ENCODE data around the gene GAS6. TPM values are rescaled to one million over a fixed set of nuclear protein-coding genes. Genes with fewer than 3 reads are reported as not detected.
A peak's percentile ranks its signal among the peaks of the same experiment; 100 is the strongest.

Gene GAS6
- total RNA-seq, 1 experiment from 2014 or later = 41.7 TPM

DNA sequence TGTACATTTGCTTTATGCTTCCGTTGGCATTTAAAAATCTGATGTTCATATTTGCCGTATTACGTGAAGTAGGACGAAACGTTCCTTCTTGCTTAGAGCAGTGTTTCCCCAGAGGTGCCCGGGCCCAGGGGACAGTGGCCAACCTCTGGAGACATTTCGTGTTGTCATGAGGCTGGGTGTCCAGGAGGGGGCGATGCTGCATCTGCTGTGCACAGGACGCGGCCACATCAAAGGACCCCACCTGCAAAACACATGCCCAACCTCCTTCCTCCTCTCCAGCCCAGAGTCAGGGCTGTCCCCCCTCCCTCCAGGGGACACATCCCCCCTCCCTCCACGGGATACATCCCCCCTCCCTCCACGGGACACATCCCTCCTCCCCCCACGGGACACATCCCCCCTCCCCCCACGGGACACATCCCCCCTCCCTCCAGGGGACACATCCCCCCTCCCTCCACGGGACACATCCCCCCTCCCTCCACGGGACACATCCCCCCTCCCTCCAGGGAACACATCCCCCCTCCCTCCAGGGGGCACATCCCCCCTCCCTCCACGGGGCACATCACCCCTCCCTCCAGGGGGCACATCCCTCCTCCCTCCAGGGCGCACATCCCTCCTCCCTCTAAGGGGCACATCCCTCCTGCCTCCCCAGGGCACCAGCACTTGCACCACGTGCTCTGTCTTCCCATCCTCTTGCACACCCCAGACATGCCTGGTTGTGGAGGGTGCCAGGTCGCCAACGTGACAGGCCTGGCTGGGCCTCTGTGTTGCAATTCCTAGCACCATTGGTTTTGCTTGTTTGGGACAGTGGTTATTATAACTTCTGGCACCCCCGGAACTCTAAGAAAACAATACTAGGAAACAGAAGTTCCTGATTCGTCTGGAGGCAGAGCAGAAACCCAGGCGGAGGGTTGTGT is 46.7 kb downstream of the GAS6 start:
- Histone ChIP-seq H3K9me3 (replicated peaks) (peaks cover 8% of the 10 kb centered on the region), H3K27me3 (replicated peaks) (no peaks in the 10 kb centered on the region), H3K27ac (no peak overlapping the region), H3K4me3 (no peak overlapping the region), H3K36me3 (peaks cover 5% of the 10 kb centered on the region), H3K4me1 (replicated peaks) (peaks cover 50% of the 10 kb centered on the region)
- peak; percentile 78 to 96 for DNase-seq (ENCODE audit: low read depth in 1 of 2, low spot score in 2 of 2)

GRCh38 chr13:113816254-113816929 is 47.5 kb downstream of the GAS6 start:
- Histone ChIP-seq H3K4me1 (replicated peaks) (peaks cover 42% of the 10 kb centered on the region), H3K4me3 (no peak overlapping the region), H3K27ac (no peak overlapping the region), H3K9me3 (replicated peaks) (peaks cover 8% of the 10 kb centered on the region), H3K27me3 (replicated peaks) (no peaks in the 10 kb centered on the region), H3K36me3 (no peaks in the 10 kb centered on the region; the same call in 1 of the 2 replicates)
- DNase-seq (ENCODE audit: low read depth in 1 of 2, low spot score in 2 of 2) = peak in 1 of 2 experiments; percentile 67

DNA sequence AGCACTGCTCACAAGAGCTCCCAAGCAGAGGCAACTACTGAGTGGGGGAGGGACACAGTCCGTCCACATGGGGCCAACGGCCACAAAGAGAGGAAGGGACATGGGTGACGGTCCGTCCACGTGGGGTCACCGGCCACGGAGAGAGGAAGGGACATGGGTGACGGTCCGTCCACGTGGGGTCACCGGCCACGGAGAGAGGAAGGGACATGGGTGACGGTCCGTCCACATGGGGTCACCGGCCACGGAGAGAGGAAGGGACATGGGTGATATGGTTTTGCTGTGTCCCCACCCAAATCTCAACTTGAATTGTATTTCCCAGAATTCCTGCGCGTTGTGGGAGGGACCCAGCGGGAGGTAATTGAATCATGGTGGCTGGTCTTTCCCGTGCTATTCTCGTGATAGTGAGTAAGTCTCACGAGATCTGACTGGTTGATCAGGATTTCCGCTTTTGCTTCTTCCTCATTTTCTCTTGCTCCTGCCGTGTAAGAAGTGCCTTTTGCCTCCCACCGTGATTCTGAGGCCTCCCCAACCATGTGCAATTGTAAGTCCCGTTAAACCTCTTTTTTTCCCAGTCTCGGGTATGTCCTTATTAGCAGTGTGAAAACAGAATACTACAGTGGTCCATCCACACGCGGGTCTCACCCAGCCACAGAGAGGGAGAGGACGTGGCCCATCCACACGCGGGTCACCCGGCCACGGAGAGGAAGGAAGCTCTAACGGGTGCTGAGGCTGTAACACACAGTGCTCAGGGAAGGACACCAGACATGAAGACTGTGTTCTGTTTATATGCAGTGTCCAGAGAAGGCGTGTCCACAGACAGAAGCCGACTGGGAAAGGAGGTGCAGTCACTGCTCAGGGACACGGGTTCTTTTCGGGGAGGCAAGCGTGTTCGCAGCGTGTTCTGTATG is 48.5 kb downstream of the GAS6 start:
- Histone ChIP-seq H3K27ac (no peak overlapping the region), H3K36me3 (no peaks in the 10 kb centered on the region), H3K27me3 (replicated peaks) (no peaks in the 10 kb centered on the region), H3K4me3 (no peak overlapping the region), H3K9me3 (replicated peaks) (peaks cover 12% of the 10 kb centered on the region), H3K4me1 (replicated peaks) (peaks cover 32% of the 10 kb centered on the region)
- peak in 1 of 2 experiments; percentile 59 for DNase-seq (ENCODE audit: low read depth in 1 of 2, low spot score in 2 of 2)

DNA sequence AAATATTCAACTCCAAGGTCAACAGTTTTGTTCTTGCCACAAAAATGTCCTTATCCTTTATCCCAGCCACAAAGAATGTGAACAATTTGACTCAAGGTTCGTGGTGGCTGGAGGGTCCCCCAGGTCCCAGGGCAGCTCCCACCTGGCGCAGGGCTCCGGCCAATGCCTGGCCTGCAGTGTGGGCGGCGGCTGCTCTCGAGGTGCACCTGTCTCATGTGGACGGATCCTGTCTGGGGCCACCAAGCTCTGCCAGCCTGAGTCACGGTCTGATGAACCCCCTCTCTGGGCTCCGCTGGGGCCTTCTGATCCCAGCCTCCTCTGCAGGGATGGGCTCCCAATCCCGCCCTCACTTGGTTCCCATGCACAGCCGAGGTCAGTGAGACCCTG is 49.4 kb downstream of the GAS6 start:
- Histone ChIP-seq H3K9me3 (replicated peaks) (peaks cover 20% of the 10 kb centered on the region), H3K4me1 (replicated peaks) (peaks cover 25% of the 10 kb centered on the region), H3K4me3 (no peak overlapping the region), H3K36me3 (no peaks in the 10 kb centered on the region), H3K27me3 (replicated peaks) (no peaks in the 10 kb centered on the region), H3K27ac (no peak overlapping the region)
- DNase-seq (ENCODE audit: low read depth in 1 of 2, low spot score in 2 of 2) = peak; percentile 59 to 81

DNA sequence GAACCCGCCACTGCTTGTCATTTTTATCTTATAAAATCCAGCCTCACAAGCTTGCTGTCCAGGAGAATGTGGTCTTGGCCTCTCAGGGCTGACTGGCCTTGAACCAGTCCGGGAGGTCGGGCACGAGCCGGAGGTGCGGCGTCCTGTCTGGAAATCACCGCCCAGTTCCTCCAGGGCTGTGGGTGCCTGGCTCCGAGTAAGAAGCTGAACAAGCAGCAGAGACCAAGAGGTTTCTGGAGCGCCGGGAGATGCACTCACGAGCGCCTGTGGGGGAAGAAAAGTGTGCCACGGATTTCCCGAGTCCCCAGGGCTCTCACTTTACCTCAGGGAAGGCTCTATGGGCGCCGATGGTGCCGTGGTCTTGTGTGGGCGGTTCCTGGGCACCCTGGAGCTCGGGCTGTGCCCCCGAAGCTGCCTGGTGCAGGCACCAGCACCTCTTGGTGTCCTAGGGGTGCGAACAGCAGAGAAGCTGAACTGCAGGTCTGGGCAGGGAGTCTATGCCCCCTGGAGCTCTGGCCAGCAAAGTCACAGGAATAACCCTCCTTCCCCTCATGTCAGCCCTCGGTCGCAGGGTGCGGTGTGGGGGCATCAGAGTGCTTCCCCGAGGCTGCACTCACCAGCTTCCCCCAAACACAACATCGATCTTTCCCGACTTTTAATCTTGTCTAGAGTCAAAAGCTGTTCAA is 50.0 kb downstream of the GAS6 start:
- DNase-seq (ENCODE audit: low read depth in 1 of 2, low spot score in 2 of 2) = peak; percentile 66 to 71
- peak overlapping the region; percentile 16 for H3K27ac ChIP-seq

DNA sequence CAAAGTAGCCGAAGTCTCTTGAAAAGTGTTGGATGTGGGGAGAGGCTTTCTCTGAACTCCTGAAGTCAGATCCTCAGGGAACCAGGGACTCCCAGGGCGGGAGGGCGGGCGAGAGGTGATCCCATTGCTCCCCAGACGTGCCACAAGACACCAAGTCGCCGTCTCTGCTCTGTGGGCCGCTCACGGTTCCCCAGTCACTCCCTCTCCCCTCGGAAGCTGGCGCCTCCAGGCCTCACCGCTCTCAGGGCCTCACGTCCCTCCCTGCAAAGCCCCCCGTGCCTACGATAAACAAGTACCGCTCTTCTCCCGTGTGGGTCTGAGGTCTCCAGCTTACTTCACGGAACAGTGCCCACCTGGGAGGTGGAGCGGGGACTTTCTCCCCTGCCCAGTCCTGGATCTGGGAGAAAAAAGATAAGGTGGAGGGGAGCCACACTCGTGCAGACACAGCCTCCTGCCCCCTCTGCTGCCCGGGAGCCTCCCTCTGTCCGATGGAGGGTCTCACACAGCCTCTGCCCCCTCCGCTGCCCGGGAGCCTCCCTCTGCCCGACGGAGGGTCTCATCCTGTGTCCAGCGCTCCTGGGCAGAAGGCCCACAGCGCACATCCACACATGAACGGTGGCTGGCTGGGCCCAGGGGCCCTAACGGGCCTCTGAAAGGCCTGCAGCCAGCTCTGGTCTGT is 50.7 kb downstream of the GAS6 start:
- Histone ChIP-seq H3K27ac (no peak overlapping the region), H3K9me3 (replicated peaks) (peaks cover 23% of the 10 kb centered on the region), H3K27me3 (replicated peaks) (no peaks in the 10 kb centered on the region), H3K4me1 (replicated peaks) (peaks cover 25% of the 10 kb centered on the region), H3K36me3 (no peaks in the 10 kb centered on the region), H3K4me3 (no peak overlapping the region)
- DNase-seq (ENCODE audit: low read depth in 1 of 2, low spot score in 2 of 2) = peak; percentile 7 to 67

More for the DNA sequence above, 50.0 kb downstream of the GAS6 start:
- Histone ChIP-seq H3K36me3 (no peaks in the 10 kb centered on the region), H3K4me3 (no peak overlapping the region), H3K9me3 (replicated peaks) (peaks cover 20% of the 10 kb centered on the region), H3K27me3 (replicated peaks) (no peaks in the 10 kb centered on the region), H3K4me1 (replicated peaks) (peaks cover 25% of the 10 kb centered on the region)

DNA sequence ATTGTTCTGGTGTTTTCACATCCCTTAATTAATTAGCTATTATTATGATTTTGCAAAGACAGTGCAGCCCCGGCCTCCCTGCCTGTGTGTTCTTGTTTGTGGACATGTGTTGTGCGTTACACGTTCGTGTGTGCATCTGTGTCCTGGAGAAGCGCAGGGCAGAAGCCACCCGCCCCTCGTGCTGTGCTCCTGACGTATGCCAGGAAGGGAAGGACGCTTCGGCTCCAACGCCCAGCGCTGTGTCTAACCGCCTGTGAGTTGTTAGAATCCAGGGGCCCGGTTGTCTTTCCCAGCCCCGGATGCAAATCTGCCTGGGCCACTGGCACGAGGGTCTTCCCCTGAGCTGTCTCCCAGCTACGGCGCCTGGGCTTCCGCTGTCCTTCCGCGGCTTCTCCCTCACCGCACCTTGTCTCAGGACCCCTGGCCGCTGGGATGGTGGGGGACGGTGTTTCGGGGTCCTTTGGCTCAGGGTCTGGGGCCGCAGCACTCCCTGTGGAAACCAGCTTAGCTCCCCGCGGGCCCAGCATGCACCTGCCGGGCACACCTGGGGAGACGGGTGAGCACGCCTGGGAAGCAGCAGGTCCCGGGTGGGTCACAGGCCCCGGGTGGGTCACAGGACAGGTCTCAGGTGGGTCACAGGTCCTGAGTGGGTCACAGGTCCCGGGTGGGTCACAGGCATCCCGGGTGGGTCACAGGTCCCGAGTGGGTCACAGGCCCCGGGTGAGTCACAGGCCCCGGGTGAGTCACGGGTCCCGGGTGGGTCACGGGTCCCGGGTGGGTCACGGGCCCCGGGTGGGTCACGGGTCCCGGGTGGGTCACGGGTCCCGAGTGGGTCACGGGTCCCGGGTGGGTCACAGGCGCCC is 51.5 kb downstream of the GAS6 start:
- H3K36me3 ChIP-seq = no peaks in the 10 kb centered on the region
- H3K4me1 ChIP-seq (replicated peaks) = peaks cover 25% of the 10 kb centered on the region
- H3K27ac ChIP-seq = no peak overlapping the region
- DNase-seq (ENCODE audit: low read depth in 1 of 2, low spot score in 2 of 2) = peak in 1 of 2 experiments; percentile 63
- H3K4me3 ChIP-seq = no peak overlapping the region
- H3K9me3 ChIP-seq (replicated peaks) = peaks cover 29% of the 10 kb centered on the region
- H3K27me3 ChIP-seq (replicated peaks) = no peaks in the 10 kb centered on the region

GRCh38 chr13:113811081-113811928 is 52.6 kb downstream of the GAS6 start:
- DNase-seq (ENCODE audit: low read depth in 1 of 2, low spot score in 2 of 2) = peak in 1 of 2 experiments; percentile 62

GRCh38 chr13:113810640-113811039 is 53.2 kb downstream of the GAS6 start:
- DNase-seq (ENCODE audit: low read depth in 1 of 2, low spot score in 2 of 2) = peak in 1 of 2 experiments; percentile 56
- no peak overlapping the region for H3K4me3 ChIP-seq
- peaks cover 40% of the 10 kb centered on the region for H3K9me3 ChIP-seq (replicated peaks)
- H3K27ac ChIP-seq = no peak overlapping the region
- no peaks in the 10 kb centered on the region for H3K36me3 ChIP-seq
- no peaks in the 10 kb centered on the region for H3K27me3 ChIP-seq (replicated peaks)
- H3K4me1 ChIP-seq (replicated peaks) = peaks cover 16% of the 10 kb centered on the region

More at GRCh38 chr13:113811081-113811928, 52.6 kb downstream of the GAS6 start:
- Histone ChIP-seq H3K4me1 (replicated peaks) (peaks cover 18% of the 10 kb centered on the region), H3K9me3 (replicated peaks) (peaks cover 36% of the 10 kb centered on the region), H3K27me3 (replicated peaks) (no peaks in the 10 kb centered on the region), H3K36me3 (no peaks in the 10 kb centered on the region), H3K27ac (no peak overlapping the region), H3K4me3 (no peak overlapping the region)

DNA sequence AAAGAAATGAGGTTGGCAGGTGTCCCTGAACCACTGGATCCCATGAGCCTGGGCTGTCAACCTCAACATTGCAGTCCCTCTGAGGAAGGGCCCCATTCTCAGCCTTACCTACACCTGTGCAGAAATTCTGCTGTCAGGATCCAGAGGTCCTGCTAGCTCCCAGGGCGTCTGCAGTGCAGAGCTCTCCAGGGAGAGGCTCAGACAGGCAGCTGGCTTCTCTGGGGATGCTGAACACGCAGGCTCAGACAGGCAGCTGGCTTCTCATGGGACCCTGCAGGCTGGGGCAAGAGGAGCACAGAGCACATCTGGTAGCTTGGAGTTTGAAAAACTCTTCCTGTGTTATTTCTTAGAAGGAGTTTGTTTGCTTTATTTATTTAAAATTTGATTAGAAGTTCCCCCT is 53.9 kb downstream of the GAS6 start:
- no peaks in the 10 kb centered on the region for H3K27me3 ChIP-seq (replicated peaks)
- H3K36me3 ChIP-seq = no peaks in the 10 kb centered on the region
- peaks cover 14% of the 10 kb centered on the region for H3K4me1 ChIP-seq (replicated peaks)
- H3K4me3 ChIP-seq = no peak overlapping the region
- no peak for DNase-seq (ENCODE audit: low read depth in 1 of 2, low spot score in 2 of 2)
- peaks cover 45% of the 10 kb centered on the region for H3K9me3 ChIP-seq (replicated peaks)
- no peak overlapping the region for H3K27ac ChIP-seq
